ENCODE data around the gene ARHGAP32. TPM values are rescaled to one million over a fixed set of nuclear protein-coding genes. Genes with fewer than 3 reads are reported as not detected.

Gene ARHGAP32
- total and polyA plus RNA-seq, 2 donors from 2014 or later = 2.1 to 30.8 TPM

DNA sequence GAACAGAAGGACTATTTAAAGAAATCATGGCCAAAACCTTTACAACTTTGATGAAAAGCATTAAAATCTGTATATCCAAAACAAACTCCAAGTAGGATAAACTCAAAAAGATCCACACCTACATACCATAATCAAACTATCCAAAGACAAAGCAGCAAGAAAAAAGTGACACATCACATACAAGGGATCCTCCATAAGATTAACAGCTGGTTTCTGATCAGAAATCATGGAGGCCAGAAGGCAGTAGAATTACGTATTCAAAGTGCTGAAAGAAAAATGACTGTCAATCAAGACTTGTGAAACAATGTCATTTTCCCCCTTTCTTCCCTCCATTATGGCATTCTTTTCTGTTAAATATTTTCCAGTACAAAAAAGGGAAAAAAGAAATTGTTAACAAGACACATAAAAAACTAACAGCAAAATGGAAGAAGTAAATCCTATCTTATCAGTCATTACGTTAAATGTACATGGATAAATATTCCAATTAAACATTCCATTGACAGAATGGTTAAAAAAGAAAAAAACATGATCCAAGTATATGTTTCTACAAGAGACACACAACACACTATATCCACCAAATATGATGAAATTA is 34.2 kb upstream of the ARHGAP32 start:
- no peak for TF ChIP-seq CTCF (IDR thresholded peaks at IDR 0.05; ENCODE audit: borderline replicate concordance, extremely low read depth, insufficient read depth)
- Histone ChIP-seq H3K27me3 (ENCODE audit: control insufficient read depth, insufficient read depth, low read length) (no peaks in the 10 kb centered on the region), H3K4me3 (ENCODE audit: low read length in 3 of 3) (no peak overlapping the region), H3K27ac (ENCODE audit: low read depth in 2 of 2, low read length in 2 of 2) (no peak overlapping the region), H3K9ac (ENCODE audit: low read length in 3 of 3) (no peak overlapping the region), H3K4me1 (ENCODE audit: control insufficient read depth in 2 of 3, insufficient read depth in 2 of 3, low read depth in 1 of 3, low read length in 3 of 3) (no peaks in the 10 kb centered on the region), H3K36me3 (ENCODE audit: control insufficient read depth in 2 of 3, insufficient read depth in 3 of 3, low read length in 3 of 3) (no peaks in the 10 kb centered on the region), H3K9me3 (ENCODE audit: control insufficient read depth in 2 of 3, insufficient read depth in 1 of 3, low read length in 3 of 3) (peaks cover 2 to 10% (median 3%) of the 10 kb centered on the region in 3 donors)
- FAIRE-seq (no peak), DNase-seq (no peak)
- intact Hi-C loops (cut with DNase I) = no loop called here

DNA sequence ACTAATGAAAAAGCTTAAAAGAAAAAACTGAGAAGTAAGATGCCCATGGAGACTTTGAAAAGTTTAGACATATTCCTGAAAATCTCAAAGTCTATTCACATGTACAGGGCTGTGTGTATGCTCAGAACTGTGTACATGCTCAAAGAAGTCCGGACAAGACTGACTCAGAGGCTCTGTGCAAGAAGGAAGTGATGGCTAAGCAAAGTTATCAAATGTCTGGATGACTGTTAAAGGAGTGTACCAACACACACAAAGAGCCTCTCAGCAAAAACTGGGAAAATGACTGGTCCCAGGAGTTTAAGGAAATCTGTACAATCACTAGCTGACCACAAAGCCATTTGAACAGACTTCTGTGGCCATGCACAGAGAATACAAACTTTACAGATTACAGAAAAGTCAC is 33.1 kb upstream of the ARHGAP32 start:
- no peaks in the 10 kb centered on the region for H3K4me1 ChIP-seq (ENCODE audit: control insufficient read depth in 2 of 3, insufficient read depth in 2 of 3, low read depth in 1 of 3, low read length in 3 of 3)
- intact Hi-C loops (cut with DNase I) = no loop called here
- H3K27me3 ChIP-seq (ENCODE audit: control insufficient read depth, insufficient read depth, low read length) = no peaks in the 10 kb centered on the region
- DNase-seq (no peak), FAIRE-seq (no peak)
- no peak overlapping the region for H3K27ac ChIP-seq (ENCODE audit: low read depth in 2 of 2, low read length in 2 of 2)
- peaks cover 2 to 10% (median 3%) of the 10 kb centered on the region in 3 donors for H3K9me3 ChIP-seq (ENCODE audit: control insufficient read depth in 2 of 3, insufficient read depth in 1 of 3, low read length in 3 of 3)
- no peaks in the 10 kb centered on the region for H3K36me3 ChIP-seq (ENCODE audit: control insufficient read depth in 2 of 3, insufficient read depth in 3 of 3, low read length in 3 of 3)
- H3K9ac ChIP-seq (ENCODE audit: low read length in 3 of 3) = no peak overlapping the region
- no peak overlapping the region for H3K4me3 ChIP-seq (ENCODE audit: low read length in 3 of 3)
- TF ChIP-seq CTCF (IDR thresholded peaks at IDR 0.05; ENCODE audit: borderline replicate concordance, extremely low read depth, insufficient read depth) = no peak

GRCh38 chr11:129224538-129224937 is 32.4 kb upstream of the ARHGAP32 start:
- H3K27ac ChIP-seq (ENCODE audit: low read depth in 2 of 2, low read length in 2 of 2) = no peak overlapping the region
- no peaks in the 10 kb centered on the region for H3K27me3 ChIP-seq (ENCODE audit: control insufficient read depth, insufficient read depth, low read length)
- DNase-seq (no peak), FAIRE-seq (no peak)
- H3K9me3 ChIP-seq (ENCODE audit: control insufficient read depth in 2 of 3, insufficient read depth in 1 of 3, low read length in 3 of 3) = peaks cover 2 to 10% (median 3%) of the 10 kb centered on the region in 3 donors
- intact Hi-C loops (cut with DNase I) = no loop called here
- H3K4me1 ChIP-seq (ENCODE audit: control insufficient read depth in 2 of 3, insufficient read depth in 2 of 3, low read depth in 1 of 3, low read length in 3 of 3) = no peaks in the 10 kb centered on the region
- no peak for TF ChIP-seq CTCF (IDR thresholded peaks at IDR 0.05; ENCODE audit: borderline replicate concordance, extremely low read depth, insufficient read depth)
- no peaks in the 10 kb centered on the region for H3K36me3 ChIP-seq (ENCODE audit: control insufficient read depth in 2 of 3, insufficient read depth in 3 of 3, low read length in 3 of 3)
- H3K4me3 ChIP-seq (ENCODE audit: low read length in 3 of 3) = no peak overlapping the region
- no peak overlapping the region for H3K9ac ChIP-seq (ENCODE audit: low read length in 3 of 3)

DNA sequence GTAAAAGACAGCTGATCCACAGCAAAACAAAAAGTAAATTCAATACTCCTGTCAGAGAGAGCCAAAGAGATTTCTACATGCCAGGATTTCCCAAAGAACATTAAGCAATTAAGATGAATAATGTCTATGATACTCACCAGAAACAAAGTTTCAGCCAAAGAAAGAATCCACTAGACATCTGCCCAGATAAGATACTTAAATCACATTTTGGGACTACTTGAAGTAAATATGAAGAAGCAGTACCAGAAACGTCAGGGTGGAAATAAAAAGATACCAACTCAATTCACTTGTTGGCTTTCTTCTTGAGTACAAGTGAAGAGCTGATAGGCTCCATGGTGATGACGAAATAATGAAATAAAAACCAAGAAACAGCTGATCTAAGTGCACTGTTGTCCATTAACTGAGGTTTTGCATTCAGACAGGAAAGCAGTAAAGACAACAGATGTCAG is 31.6 kb upstream of the ARHGAP32 start:
- TF ChIP-seq CTCF (IDR thresholded peaks at IDR 0.05; ENCODE audit: borderline replicate concordance, extremely low read depth, insufficient read depth) = no peak
- no peak for FAIRE-seq
- H3K27me3 ChIP-seq (ENCODE audit: control insufficient read depth, insufficient read depth, low read length) = no peaks in the 10 kb centered on the region
- no peaks in the 10 kb centered on the region for H3K36me3 ChIP-seq (ENCODE audit: control insufficient read depth in 2 of 3, insufficient read depth in 3 of 3, low read length in 3 of 3)
- peaks cover 2 to 10% (median 3%) of the 10 kb centered on the region in 3 donors for H3K9me3 ChIP-seq (ENCODE audit: control insufficient read depth in 2 of 3, insufficient read depth in 1 of 3, low read length in 3 of 3)
- H3K4me3 ChIP-seq (ENCODE audit: low read length in 3 of 3) = no peak overlapping the region
- intact Hi-C loops (cut with DNase I) = no loop called here
- no peaks in the 10 kb centered on the region for H3K4me1 ChIP-seq (ENCODE audit: control insufficient read depth in 2 of 3, insufficient read depth in 2 of 3, low read depth in 1 of 3, low read length in 3 of 3)
- DNase-seq = no peak
- no peak overlapping the region for H3K9ac ChIP-seq (ENCODE audit: low read length in 3 of 3)
- no peak overlapping the region for H3K27ac ChIP-seq (ENCODE audit: low read depth in 2 of 2, low read length in 2 of 2)
